OCI-M2 (cell line): ENCODE results near the gene IFT20.
"Not testable (repeated sequence)": the region's sequence is repeated elsewhere in the genome, so short reads cannot be mapped to it uniquely, and the experiment has no call there.

ENCODE experiments used
- DNase-seq: peaks from one replicate; lab custom pipeline; 2025; ENCODE audit not compliant: unreplicated experiment; lab: John Stamatoyannopoulos, UW

IFT20 gene

GRCh38 chr17:28317099-28317965 lies 17.9 kb downstream of the IFT20 start:
- DNase-seq, result no peak

GRCh38 chr17:28315846-28316705 lies 19.2 kb downstream of the IFT20 start:
- no peak for DNase-seq

- DNase-seq, result no peak
Observed at GRCh38 chr17:28313841-28314240, 21.4 kb downstream of the IFT20 start.

- DNase-seq, result no peak
Observed at GRCh38 chr17:28306954-28307401, 28.3 kb downstream of the IFT20 start.

GRCh38 chr17:28298449-28298848 lies 36.8 kb downstream of the IFT20 start:
- no peak for DNase-seq

GRCh38 chr17:28295677-28296578 lies 39.3 kb downstream of the IFT20 start:
- no peak for DNase-seq

- no peak for DNase-seq
Observed at GRCh38 chr17:28293994-28294393, 41.3 kb downstream of the IFT20 start.

GRCh38 chr17:28292878-28293277 lies 42.4 kb downstream of the IFT20 start:
- DNase-seq, result not testable (repeated sequence)

- no peak for DNase-seq
Observed at GRCh38 chr17:28291780-28292330, 43.4 kb downstream of the IFT20 start.

GRCh38 chr17:28290703-28291102 lies 44.6 kb downstream of the IFT20 start:
- DNase-seq, result no peak

GRCh38 chr17:28285965-28286364 lies 49.3 kb downstream of the IFT20 start:
- no peak for DNase-seq

GRCh38 chr17:28282596-28282995 lies 52.7 kb downstream of the IFT20 start:
- DNase-seq, result no peak

- DNase-seq, result no peak
Observed at GRCh38 chr17:28280826-28281225, 54.4 kb downstream of the IFT20 start.

- no peak for DNase-seq
Observed at GRCh38 chr17:28279411-28279810, 55.9 kb downstream of the IFT20 start.
